MCF 10A (cell line): Measurements from ENCODE around the gene KCNMA1. TPM values are rescaled to one million over a fixed set of nuclear protein-coding genes. Genes with fewer than 3 reads are reported as not detected.

Experiments used
- BruUV-seq: library from RNA; stranded (reverse); fragments of 400-500 nt; replicated peaks from 2 replicates; lab custom pipeline; 2021; lab: Mats Ljungman, UMichigan
- CTCF ChIA-PET: fragments of 300-600 bp; sonication (Branson Sonifier 250); formaldehyde crosslinking; extraction: SDS; loops from one replicate; lab custom pipeline; 2021; ENCODE audit warnings: antibody characterized with exemption, inconsistent platforms; lab: Yijun Ruan, JAX
- POLR2A ChIA-PET: fragments of 300-600, 350-650 bp; sonication (Branson Sonifier 250); formaldehyde crosslinking; extraction: SDS; loops from one replicate; lab custom pipeline; 2020; ENCODE audit warnings: antibody characterized with exemption, inconsistent platforms; lab: Yijun Ruan, JAX
- DNase-seq: peaks from one replicate; pipeline ENCODE4 v3.0.0-alpha.2; 2018; ENCODE audit not compliant: unreplicated experiment
- H3K27ac Mint-ChIP-seq: one replicate; pipeline ENCODE4 v1.8.0; 2022; ENCODE audit warnings: mild to moderate bottlenecking, low read depth, mixed read lengths; ENCODE audit not compliant: unreplicated experiment
- H3K27me3 Mint-ChIP-seq: one replicate; pipeline ENCODE4 v1.8.0; 2022; ENCODE audit warnings: mixed read lengths; ENCODE audit not compliant: insufficient read depth, unreplicated experiment
- H3K36me3 Mint-ChIP-seq: one replicate; pipeline ENCODE4 v1.8.0; 2022; ENCODE audit warnings: mild to moderate bottlenecking, moderate library complexity, mixed read lengths; ENCODE audit not compliant: insufficient read depth, unreplicated experiment
- H3K4me1 Mint-ChIP-seq: one replicate; pipeline ENCODE4 v1.8.0; 2022; ENCODE audit warnings: mixed read lengths; ENCODE audit not compliant: insufficient read depth, unreplicated experiment
- H3K4me3 Mint-ChIP-seq: one replicate; pipeline ENCODE4 v1.8.0; 2022; ENCODE audit warnings: mild to moderate bottlenecking, moderate library complexity, mixed read lengths; ENCODE audit not compliant: unreplicated experiment
- H3K9me3 Mint-ChIP-seq: one replicate; pipeline ENCODE4 v1.8.0; 2022; ENCODE audit warnings: mixed read lengths; ENCODE audit not compliant: unreplicated experiment
- CTCF ChIP-seq: fragments of 200-600 bp; IDR thresholded peaks from one replicate; pipeline ENCODE4 v1.8.0; 2022; ENCODE audit warnings: antibody characterized with exemption, mild to moderate bottlenecking; ENCODE audit not compliant: unreplicated experiment
- intact Hi-C: fragments of 100-400 bp; cut with micrococcal nuclease; formaldehyde crosslinking; loops from 2 replicates; pipeline ENCODE4 v1.14.1; 2022
- total RNA-seq: library from RNA; stranded (reverse); gene quantifications from 2 replicates; pipeline ENCODE4 v1.2.3, GENCODE V29; 2022

The KCNMA1 gene
- total RNA-seq, 1 experiment from 2014 or later: 7.5 TPM

- no peak for TF ChIP-seq CTCF
- intact Hi-C loops: no loop called here
- CTCF ChIA-PET: no interaction called here
- POLR2A ChIA-PET: no interaction called here
- no peak for DNase-seq
- peaks cover 6% of the 10 kb centered on the region for H3K36me3 Mint-ChIP-seq
- H3K27me3 Mint-ChIP-seq: no peaks in the 10 kb centered on the region
- H3K4me3 Mint-ChIP-seq: no peak overlapping the region
- no TSS peak for BruUV-seq
- H3K4me1 Mint-ChIP-seq: peaks cover 30% of the 10 kb centered on the region
- H3K27ac Mint-ChIP-seq: no peak overlapping the region
- no peaks in the 10 kb centered on the region for H3K9me3 Mint-ChIP-seq
Measured at GRCh38 chr10:77516575-77516974, 121.0 kb downstream of the KCNMA1 start.

GRCh38 chr10:77514870-77515269 is 122.7 kb downstream of the KCNMA1 start:
- intact Hi-C loops: loop anchor here (5.0 kb wide), 1 partner anchor 127 kb away; no protein-coding TSS in a partner anchor
- POLR2A ChIA-PET: interaction anchor here (0.7 to 2.3 kb wide), 3 partner anchors 16 to 146 kb away, joined by 3 to 9 read pairs (median 4); no protein-coding TSS in a partner anchor

GRCh38 chr10:77513781-77514331 is 123.8 kb downstream of the KCNMA1 start:
- Mint-ChIP-seq H3K27me3 (no peaks in the 10 kb centered on the region), H3K27ac (peak overlapping the region; percentile 23), H3K9me3 (no peaks in the 10 kb centered on the region), H3K36me3 (peaks cover 6% of the 10 kb centered on the region), H3K4me1 (peaks cover 32% of the 10 kb centered on the region), H3K4me3 (no peak overlapping the region)
- intact Hi-C loops: loop anchor here (5.0 kb wide), 1 partner anchor 128 kb away; no protein-coding TSS in a partner anchor
- BruUV-seq: no TSS peak
- DNase-seq: peak; percentile 79
- ChIA-PET POLR2A (interaction anchor here (0.6 to 2.3 kb wide), 5 partner anchors 8 to 17 kb away, joined by 3 to 9 read pairs (median 5); no protein-coding TSS in a partner anchor), CTCF (interaction anchor here (0.6 kb wide), 2 partner anchors 185 to 271 kb away, joined by 3 to 5 read pairs; no protein-coding TSS in a partner anchor)
- no peak for TF ChIP-seq CTCF

More at GRCh38 chr10:77514870-77515269, 122.7 kb downstream of the KCNMA1 start:
- CTCF ChIA-PET: interaction anchor here (0.7 to 1.5 kb wide), 3 partner anchors 9 to 123 kb away, joined by 3 to 10 read pairs (median 4); partner anchors contain the start of gene KCNMA1
- no peak for TF ChIP-seq CTCF
- BruUV-seq: no TSS peak
- Mint-ChIP-seq H3K27ac (no peak overlapping the region), H3K36me3 (peaks cover 6% of the 10 kb centered on the region), H3K27me3 (no peaks in the 10 kb centered on the region), H3K4me3 (no peak overlapping the region), H3K4me1 (peaks cover 32% of the 10 kb centered on the region), H3K9me3 (no peaks in the 10 kb centered on the region)
- no peak for DNase-seq

- CTCF ChIA-PET: interaction anchor here (0.6 kb wide), 1 partner anchor 184 kb away, joined by 3 read pairs; no protein-coding TSS in a partner anchor
- H3K4me3 Mint-ChIP-seq: no peak overlapping the region
- no TSS peak for BruUV-seq
- TF ChIP-seq CTCF: no peak
- POLR2A ChIA-PET: interaction anchor here (0.6 to 2.3 kb wide), 4 partner anchors 8 to 18 kb away, joined by 3 to 9 read pairs (median 6); no protein-coding TSS in a partner anchor
- intact Hi-C loops: loop anchor here (5.0 kb wide), 1 partner anchor 129 kb away; no protein-coding TSS in a partner anchor
- peaks cover 32% of the 10 kb centered on the region for H3K4me1 Mint-ChIP-seq
- no peaks in the 10 kb centered on the region for H3K27me3 Mint-ChIP-seq
- peaks cover 6% of the 10 kb centered on the region for H3K36me3 Mint-ChIP-seq
- DNase-seq: no peak
- peak overlapping the region; percentile 77 for H3K27ac Mint-ChIP-seq
- H3K9me3 Mint-ChIP-seq: no peaks in the 10 kb centered on the region
Measured at GRCh38 chr10:77513220-77513619, 124.4 kb downstream of the KCNMA1 start.
